ENCODE measurements around the gene PKMYT1.

PKMYT1 gene

GRCh38 chr16:2971134-2971984, 8.9 kb downstream of the PKMYT1 start:
- FAIRE-seq (peak; percentile 59), DNase-seq (ENCODE audit: insufficient read length, low spot score) (no peak)
- TF ChIP-seq SPI1 (IDR thresholded peaks at IDR 0.05; ENCODE audit: low read depth, low read length), result no peak
- no peak for TF ChIP-seq TAF1 (IDR thresholded peaks at IDR 0.05; ENCODE audit: low read depth, low read length)
- TF ChIP-seq POU2F2 (IDR thresholded peaks at IDR 0.05; ENCODE audit: low read depth, low read length), result no peak
- no peak for TF ChIP-seq POLR2A (IDR thresholded peaks at IDR 0.05; ENCODE audit: low read depth, low read length)
- TF ChIP-seq PAX5 (IDR thresholded peaks at IDR 0.05; ENCODE audit: insufficient read depth, low read length, severe bottlenecking), result no peak
- TF ChIP-seq POLR2AphosphoS5 (IDR thresholded peaks at IDR 0.05; ENCODE audit: low read depth, low read length), result no peak

- DNase-seq (ENCODE audit: insufficient read length, low spot score) (no peak), FAIRE-seq (no peak)
- TF ChIP-seq PAX5 (IDR thresholded peaks at IDR 0.05; ENCODE audit: insufficient read depth, low read length, severe bottlenecking) (no peak), TAF1 (IDR thresholded peaks at IDR 0.05; ENCODE audit: low read depth, low read length) (no peak), POU2F2 (IDR thresholded peaks at IDR 0.05; ENCODE audit: low read depth, low read length) (no peak), POLR2A (IDR thresholded peaks at IDR 0.05; ENCODE audit: low read depth, low read length) (no peak), POLR2AphosphoS5 (IDR thresholded peaks at IDR 0.05; ENCODE audit: low read depth, low read length) (no peak), SPI1 (IDR thresholded peaks at IDR 0.05; ENCODE audit: low read depth, low read length) (no peak)
These were observed 9.7 kb downstream of the PKMYT1 start for GRCh38 chr16:2970563-2970962.

- FAIRE-seq (peak; percentile 88), DNase-seq (ENCODE audit: insufficient read length, low spot score) (peak; percentile 93)
These were observed 10.4 kb downstream of the PKMYT1 start for GRCh38 chr16:2969545-2970521.

GRCh38 chr16:2968738-2969544, 11.3 kb downstream of the PKMYT1 start, which contains the start of gene PAQR4:
Gene PAQR4, plus strand, starts transcription at chr16:2969348. Its CDS starts 327 bp downstream, at chr16:2969675.
- DNase-seq (ENCODE audit: insufficient read length, low spot score) (peak; percentile 98), FAIRE-seq (peak; percentile 99)
- no peak for TF ChIP-seq SPI1 (IDR thresholded peaks at IDR 0.05; ENCODE audit: low read depth, low read length)
- peak; percentile 90 for TF ChIP-seq POU2F2 (IDR thresholded peaks at IDR 0.05; ENCODE audit: low read depth, low read length)
- peak; percentile 33; the same call in 1 of the 2 replicates for TF ChIP-seq TAF1 (IDR thresholded peaks at IDR 0.05; ENCODE audit: low read depth, low read length)

More at GRCh38 chr16:2969545-2970521, 10.4 kb downstream of the PKMYT1 start:
- TF ChIP-seq PAX5 (IDR thresholded peaks at IDR 0.05; ENCODE audit: insufficient read depth, low read length, severe bottlenecking) (no peak), SPI1 (IDR thresholded peaks at IDR 0.05; ENCODE audit: low read depth, low read length) (no peak), TAF1 (IDR thresholded peaks at IDR 0.05; ENCODE audit: low read depth, low read length) (no peak), POLR2A (IDR thresholded peaks at IDR 0.05; ENCODE audit: low read depth, low read length) (no peak), POU2F2 (IDR thresholded peaks at IDR 0.05; ENCODE audit: low read depth, low read length) (no peak), POLR2AphosphoS5 (IDR thresholded peaks at IDR 0.05; ENCODE audit: low read depth, low read length) (no peak)

GRCh38 chr16:2968368-2968737, 11.9 kb downstream of the PKMYT1 start:
- FAIRE-seq (no peak), DNase-seq (ENCODE audit: insufficient read length, low spot score) (no peak)
- peak; percentile 48; the same call in 1 of the 2 replicates for TF ChIP-seq POU2F2 (IDR thresholded peaks at IDR 0.05; ENCODE audit: low read depth, low read length)
- no peak for TF ChIP-seq POLR2AphosphoS5 (IDR thresholded peaks at IDR 0.05; ENCODE audit: low read depth, low read length)

GRCh38 chr16:2967721-2968161, 12.5 kb downstream of the PKMYT1 start:
- FAIRE-seq, result no peak
- DNase-seq (ENCODE audit: insufficient read length, low spot score), result no peak
- TF ChIP-seq SPI1 (IDR thresholded peaks at IDR 0.05; ENCODE audit: low read depth, low read length) (no peak), PAX5 (IDR thresholded peaks at IDR 0.05; ENCODE audit: insufficient read depth, low read length, severe bottlenecking) (no peak), TAF1 (IDR thresholded peaks at IDR 0.05; ENCODE audit: low read depth, low read length) (no peak), POLR2A (IDR thresholded peaks at IDR 0.05; ENCODE audit: low read depth, low read length) (no peak), POU2F2 (IDR thresholded peaks at IDR 0.05; ENCODE audit: low read depth, low read length) (no peak), POLR2AphosphoS5 (IDR thresholded peaks at IDR 0.05; ENCODE audit: low read depth, low read length) (no peak)

- DNase-seq (ENCODE audit: insufficient read length, low spot score), result no peak
- TF ChIP-seq POU2F2 (IDR thresholded peaks at IDR 0.05; ENCODE audit: low read depth, low read length), result no peak
- no peak for TF ChIP-seq TAF1 (IDR thresholded peaks at IDR 0.05; ENCODE audit: low read depth, low read length)
- no peak for TF ChIP-seq PAX5 (IDR thresholded peaks at IDR 0.05; ENCODE audit: insufficient read depth, low read length, severe bottlenecking)
- no peak for FAIRE-seq
These were observed 13.0 kb downstream of the PKMYT1 start for GRCh38 chr16:2967211-2967631.

GRCh38 chr16:2966808-2967191, 13.4 kb downstream of the PKMYT1 start:
- TF ChIP-seq POLR2A (IDR thresholded peaks at IDR 0.05; ENCODE audit: low read depth, low read length) (no peak), POU2F2 (IDR thresholded peaks at IDR 0.05; ENCODE audit: low read depth, low read length) (no peak), SPI1 (IDR thresholded peaks at IDR 0.05; ENCODE audit: low read depth, low read length) (no peak), TAF1 (IDR thresholded peaks at IDR 0.05; ENCODE audit: low read depth, low read length) (no peak), POLR2AphosphoS5 (IDR thresholded peaks at IDR 0.05; ENCODE audit: low read depth, low read length) (no peak), PAX5 (IDR thresholded peaks at IDR 0.05; ENCODE audit: insufficient read depth, low read length, severe bottlenecking) (no peak)
- FAIRE-seq (no peak), DNase-seq (ENCODE audit: insufficient read length, low spot score) (no peak)

Measured in GM12891 (cell line).